ENCODE measurements around the gene PRKG1. TPM values are rescaled to one million over a fixed set of nuclear protein-coding genes. Genes with fewer than 3 reads are reported as not detected.

The PRKG1 gene
- total RNA-seq, 1 donor from 2014 or later = 50.2 TPM

DNA sequence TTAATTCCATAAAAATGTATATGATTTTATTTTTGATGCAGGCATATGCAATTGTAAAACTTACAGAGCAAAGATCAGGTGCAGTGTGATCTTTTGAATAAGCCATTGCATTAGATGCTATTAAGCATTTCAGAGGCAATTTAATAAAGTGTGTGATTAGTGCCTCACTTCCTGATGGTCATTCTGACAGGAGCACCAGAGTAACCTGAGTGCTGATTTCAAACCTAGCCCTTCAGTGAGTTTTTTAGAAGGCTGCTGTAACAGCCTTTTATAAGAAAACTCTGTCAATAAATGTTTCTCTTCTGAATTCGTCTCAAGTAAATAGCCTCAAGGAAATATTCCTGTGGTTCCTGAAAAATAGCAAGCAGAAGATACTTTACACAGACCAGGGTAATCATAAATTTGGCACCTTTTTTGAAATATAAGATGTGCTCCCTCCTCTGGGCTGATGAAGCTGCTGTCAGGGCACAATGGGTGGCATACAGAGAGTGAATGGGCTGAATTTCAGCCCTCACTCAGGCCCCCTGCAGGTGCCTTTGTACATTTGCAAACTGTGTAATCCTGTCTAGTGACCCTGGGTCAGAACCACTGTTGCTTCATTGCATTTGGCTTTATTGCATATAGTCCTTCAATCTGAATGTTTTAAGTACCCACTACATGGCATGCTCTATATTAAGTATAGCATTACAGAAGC is 818.8 kb downstream of the PRKG1 start:
- H3K4me1 ChIP-seq = peaks cover 10 to 37% of the 10 kb centered on the region in 2 donors
- intact Hi-C loops (cut with DNase I) = loop anchor here (10.0 kb wide), 1 partner anchor 188 kb away; no protein-coding TSS in a partner anchor
- peak overlapping the region; percentile 14 to 84 for H3K27ac ChIP-seq
- H3K36me3 ChIP-seq = no peaks in the 10 kb centered on the region
- no peak overlapping the region for H3K4me3 ChIP-seq
- no peaks in the 10 kb centered on the region for H3K27me3 ChIP-seq
- TF ChIP-seq, protein P1, sequence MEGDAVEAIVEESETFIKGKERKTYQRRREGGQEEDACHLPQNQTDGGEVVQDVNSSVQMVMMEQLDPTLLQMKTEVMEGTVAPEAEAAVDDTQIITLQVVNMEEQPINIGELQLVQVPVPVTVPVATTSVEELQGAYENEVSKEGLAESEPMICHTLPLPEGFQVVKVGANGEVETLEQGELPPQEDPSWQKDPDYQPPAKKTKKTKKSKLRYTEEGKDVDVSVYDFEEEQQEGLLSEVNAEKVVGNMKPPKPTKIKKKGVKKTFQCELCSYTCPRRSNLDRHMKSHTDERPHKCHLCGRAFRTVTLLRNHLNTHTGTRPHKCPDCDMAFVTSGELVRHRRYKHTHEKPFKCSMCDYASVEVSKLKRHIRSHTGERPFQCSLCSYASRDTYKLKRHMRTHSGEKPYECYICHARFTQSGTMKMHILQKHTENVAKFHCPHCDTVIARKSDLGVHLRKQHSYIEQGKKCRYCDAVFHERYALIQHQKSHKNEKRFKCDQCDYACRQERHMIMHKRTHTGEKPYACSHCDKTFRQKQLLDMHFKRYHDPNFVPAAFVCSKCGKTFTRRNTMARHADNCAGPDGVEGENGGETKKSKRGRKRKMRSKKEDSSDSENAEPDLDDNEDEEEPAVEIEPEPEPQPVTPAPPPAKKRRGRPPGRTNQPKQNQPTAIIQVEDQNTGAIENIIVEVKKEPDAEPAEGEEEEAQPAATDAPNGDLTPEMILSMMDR (IDR thresholded peaks at IDR 0.05) = no peak
- no peak for DNase-seq (ENCODE audit: low spot score in 2 of 2)
- H3K9me3 ChIP-seq = no peaks in the 10 kb centered on the region

DNA sequence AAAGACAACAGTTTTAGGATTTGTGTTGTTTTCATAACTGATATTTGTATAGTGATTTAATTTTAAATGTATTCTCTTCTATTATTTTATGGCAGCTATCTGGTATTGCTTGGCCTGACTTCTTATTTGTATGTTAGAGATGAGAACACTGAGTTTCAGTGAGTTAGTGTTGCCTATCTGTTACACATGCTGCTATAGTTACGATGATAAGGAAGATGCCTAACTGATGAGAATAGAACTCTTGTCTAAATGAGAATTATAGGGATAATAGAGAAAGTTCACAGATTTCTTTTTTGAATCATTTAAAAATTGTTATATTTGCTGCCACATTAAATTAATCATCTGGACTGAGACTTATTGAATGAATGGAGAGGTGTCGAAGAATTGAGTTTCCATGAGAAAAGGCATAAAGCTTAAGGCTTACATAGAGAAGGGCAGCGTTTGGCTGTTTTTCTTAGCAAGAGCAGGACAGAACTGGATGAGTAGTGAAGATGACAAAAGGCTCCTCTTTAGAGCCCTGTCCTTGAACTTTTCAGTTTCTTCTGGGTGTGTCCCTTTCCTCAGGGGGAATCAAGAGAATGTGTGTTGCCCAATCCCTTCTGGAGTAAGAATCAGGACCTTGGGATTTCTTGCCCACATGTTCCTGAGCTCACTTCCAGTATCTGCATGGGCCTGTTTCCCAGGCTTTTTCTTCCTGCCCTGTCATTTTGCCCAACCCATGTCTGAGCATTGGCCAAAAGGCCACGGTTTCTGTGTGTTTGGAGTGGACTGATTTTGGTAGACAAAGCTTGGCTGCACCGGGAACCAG is 820.7 kb downstream of the PRKG1 start:
- H3K4me3 ChIP-seq = no peak overlapping the region
- H3K9me3 ChIP-seq = no peaks in the 10 kb centered on the region
- TF ChIP-seq, protein P1 (IDR thresholded peaks at IDR 0.05) = no peak
- H3K4me1 ChIP-seq = peaks cover 8 to 37% of the 10 kb centered on the region in 2 donors
- H3K27me3 ChIP-seq = no peaks in the 10 kb centered on the region
- peak; percentile 29 to 87 for DNase-seq (ENCODE audit: low spot score in 2 of 2)
- H3K27ac ChIP-seq = peak overlapping the region; percentile 70 to 84
- no peaks in the 10 kb centered on the region for H3K36me3 ChIP-seq
- intact Hi-C loops (cut with DNase I) = loop anchor here (10.0 kb wide), 1 partner anchor 190 kb away; no protein-coding TSS in a partner anchor

DNA sequence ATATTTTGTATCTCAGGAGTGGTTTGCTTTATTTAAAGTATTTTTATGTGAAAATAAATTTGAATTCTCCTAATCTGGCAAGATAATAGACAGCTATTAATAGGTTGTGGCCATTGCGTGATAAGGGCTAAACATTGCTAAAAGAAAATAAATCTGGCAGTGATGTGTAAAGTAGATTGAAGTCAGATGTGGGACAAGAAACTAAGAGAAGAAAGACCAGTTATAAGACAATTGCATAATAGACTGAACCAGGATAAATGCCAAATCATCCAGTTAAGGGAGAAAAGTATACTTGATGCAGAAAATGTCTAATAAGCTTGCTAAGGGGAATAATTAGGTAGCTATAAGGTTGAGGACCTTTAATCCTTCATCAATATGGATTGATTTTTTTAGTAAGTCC is 822.6 kb downstream of the PRKG1 start:
- Histone ChIP-seq H3K9me3 (no peaks in the 10 kb centered on the region), H3K4me3 (no peak overlapping the region), H3K27ac (peak overlapping the region; percentile 70 to 84), H3K4me1 (peaks cover 8 to 37% of the 10 kb centered on the region in 2 donors), H3K36me3 (no peaks in the 10 kb centered on the region), H3K27me3 (no peaks in the 10 kb centered on the region)
- DNase-seq (ENCODE audit: low spot score in 2 of 2) = no peak
- TF ChIP-seq, protein P1 (IDR thresholded peaks at IDR 0.05) = no peak
- intact Hi-C loops (cut with DNase I) = loop anchor here (10.0 kb wide), 1 partner anchor 192 kb away; no protein-coding TSS in a partner anchor

DNA sequence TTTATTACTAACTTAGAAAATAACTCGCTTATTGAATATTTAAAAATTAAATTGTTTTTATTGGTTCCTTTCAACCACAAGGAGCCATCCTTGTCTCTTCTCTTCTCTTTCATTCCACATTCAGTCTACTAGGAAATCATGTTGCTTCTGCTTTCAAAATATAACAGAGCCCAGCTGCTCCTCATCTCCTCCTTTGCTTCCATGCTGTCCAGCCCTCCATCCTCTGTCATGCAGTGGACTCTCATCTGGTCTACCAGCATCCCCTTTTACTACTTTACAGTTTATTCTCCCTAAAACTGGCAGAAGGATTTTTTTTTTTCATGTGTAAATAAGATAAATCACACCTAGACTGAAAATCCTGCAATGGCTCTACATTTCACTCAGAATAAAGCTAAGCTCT is 823.3 kb downstream of the PRKG1 start:
- peaks cover 8 to 37% of the 10 kb centered on the region in 2 donors for H3K4me1 ChIP-seq
- H3K9me3 ChIP-seq = no peaks in the 10 kb centered on the region
- H3K27ac ChIP-seq = peak overlapping the region; percentile 70 to 84
- no peaks in the 10 kb centered on the region for H3K27me3 ChIP-seq
- H3K36me3 ChIP-seq = no peaks in the 10 kb centered on the region
- TF ChIP-seq, protein P1 (IDR thresholded peaks at IDR 0.05) = no peak
- no peak overlapping the region for H3K4me3 ChIP-seq
- intact Hi-C loops (cut with DNase I) = loop anchor here (10.0 kb wide), 1 partner anchor 193 kb away; no protein-coding TSS in a partner anchor
- DNase-seq (ENCODE audit: low spot score in 2 of 2) = no peak

DNA sequence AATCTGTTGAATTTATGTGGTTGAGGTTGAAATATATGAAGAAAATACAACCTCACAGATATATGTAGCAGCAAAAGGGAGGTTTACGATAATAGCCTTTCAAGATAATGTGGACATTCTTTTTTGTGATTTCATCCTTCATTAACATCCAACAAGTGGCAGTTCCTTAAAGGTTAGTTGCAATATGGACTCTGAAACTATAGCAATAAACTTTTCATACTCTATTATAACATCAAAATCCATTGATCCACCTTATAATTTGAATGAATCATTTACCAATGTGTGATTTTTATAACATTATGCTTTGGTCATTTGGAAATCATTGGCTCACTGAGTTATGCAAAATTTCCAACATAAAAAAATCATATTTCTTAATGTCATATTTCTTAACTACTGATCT is 825.9 kb downstream of the PRKG1 start:
- H3K4me3 ChIP-seq = no peak overlapping the region
- H3K4me1 ChIP-seq = peaks cover 8 to 27% of the 10 kb centered on the region in 2 donors
- no peak for DNase-seq (ENCODE audit: low spot score in 2 of 2)
- H3K9me3 ChIP-seq = no peaks in the 10 kb centered on the region
- H3K27me3 ChIP-seq = no peaks in the 10 kb centered on the region
- no peaks in the 10 kb centered on the region for H3K36me3 ChIP-seq
- TF ChIP-seq, protein P1 (IDR thresholded peaks at IDR 0.05) = no peak
- H3K27ac ChIP-seq = peak overlapping the region in 1 of 2 donors; percentile 27
- intact Hi-C loops (cut with DNase I) = no loop called here
